GM19239 (cell line): ENCODE results near the gene NME1.

Source experiments
- DNase-seq: peaks from one replicate; pipeline ENCODE4 v3.0.0; 2011; ENCODE audit warnings: low spot score; ENCODE audit not compliant: insufficient read length
- FAIRE-seq: peaks from 2 replicates; lab custom pipeline; 2011; peaks lifted over from hg19 to GRCh38; lab: Jason Lieb, UNC

The NME1 gene

DNA sequence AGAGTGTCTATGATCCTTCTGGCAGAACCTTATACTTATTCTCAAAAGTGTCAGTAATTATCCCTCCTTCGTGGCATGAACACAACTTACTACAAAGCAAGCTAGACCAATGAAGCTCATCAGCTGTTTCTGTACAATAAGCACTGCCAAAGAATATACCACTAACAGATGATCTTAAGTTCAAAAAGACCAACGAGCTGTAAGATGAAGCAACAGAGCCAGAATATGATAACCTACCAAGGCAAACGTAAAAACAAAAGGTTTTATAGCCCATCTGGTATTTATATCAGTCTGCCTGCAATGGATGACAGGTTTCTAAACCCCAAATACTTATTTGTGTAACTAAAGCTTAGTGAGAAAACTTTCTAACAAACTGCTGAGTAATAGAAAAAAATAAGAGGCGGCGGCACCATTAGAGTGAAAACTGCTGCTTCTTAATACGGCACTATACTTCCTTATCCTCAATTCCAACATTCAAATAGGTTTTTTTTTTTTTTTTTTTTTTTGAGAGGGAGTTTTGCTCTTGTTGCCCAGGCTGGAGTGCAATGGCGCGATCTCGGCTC, 35.0 kb downstream of the NME1 start:
- DNase-seq (no peak), FAIRE-seq (no peak)

- no peak for FAIRE-seq
- DNase-seq: no peak
These were observed 35.8 kb downstream of the NME1 start for GRCh38 chr17:51189162-51189561.

- no peak for FAIRE-seq
- no peak for DNase-seq
These were observed 36.3 kb downstream of the NME1 start for GRCh38 chr17:51189628-51190027.

DNA sequence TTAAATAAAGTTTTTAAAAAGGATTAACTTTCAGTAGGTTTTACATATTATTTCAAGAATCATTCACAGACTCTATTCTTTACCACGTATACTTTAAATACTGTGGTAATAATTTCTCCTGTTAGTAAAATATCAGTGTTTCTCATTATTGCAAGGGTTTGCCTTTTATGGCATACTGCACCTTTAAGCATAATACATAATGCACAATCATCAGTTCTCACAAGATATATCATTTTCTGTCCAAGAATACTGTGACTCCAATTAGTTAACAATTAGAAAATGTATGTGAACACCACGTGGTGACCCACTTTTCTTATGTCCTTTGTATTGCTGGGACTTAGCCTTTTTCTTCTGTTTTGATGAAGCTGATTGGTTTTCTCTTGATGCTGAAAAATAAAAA, 38.5 kb downstream of the NME1 start:
- DNase-seq (no peak), FAIRE-seq (no peak)

DNA sequence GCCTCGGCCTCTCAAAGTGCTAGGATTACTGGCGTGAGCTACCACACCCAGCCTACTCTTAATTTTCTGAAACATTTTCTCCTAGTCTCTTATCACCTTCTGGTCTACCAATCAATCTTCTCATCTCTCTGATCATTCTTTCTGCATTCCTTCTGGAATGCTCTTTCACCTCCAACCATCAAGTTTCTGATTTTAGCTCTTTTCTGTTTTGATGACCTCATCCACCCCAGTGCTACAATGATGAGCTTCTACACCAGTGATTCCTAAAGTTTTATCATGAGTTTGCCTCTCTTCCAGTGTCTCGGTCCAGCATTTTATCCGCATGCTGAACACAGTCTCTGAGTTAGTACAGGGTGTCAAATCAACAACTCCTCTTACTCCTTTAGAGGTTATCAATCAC, 44.4 kb downstream of the NME1 start:
- FAIRE-seq (no peak), DNase-seq (no peak)

GRCh38 chr17:51200295-51200694, 46.9 kb downstream of the NME1 start:
- DNase-seq (no peak), FAIRE-seq (no peak)

GRCh38 chr17:51200846-51201245, 47.5 kb downstream of the NME1 start:
- no peak for FAIRE-seq
- no peak for DNase-seq

DNA sequence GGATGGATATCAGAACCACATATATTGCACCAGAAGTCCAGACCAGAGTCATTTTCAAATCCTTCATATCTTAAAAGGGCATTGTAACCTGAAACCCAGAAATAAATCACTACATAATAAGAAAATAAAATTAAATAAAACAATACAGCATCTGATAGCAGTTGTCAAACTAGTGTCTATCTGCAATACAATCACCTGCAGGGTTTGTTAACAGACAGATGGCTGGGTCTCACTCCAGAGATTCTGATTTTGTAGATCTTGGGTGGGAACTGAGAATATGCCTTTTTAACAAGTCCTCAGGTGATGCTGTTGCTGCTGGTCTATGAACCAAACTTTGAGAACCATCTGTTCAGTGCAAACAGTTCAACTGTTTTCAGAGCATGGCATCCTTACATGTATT, 50.5 kb downstream of the NME1 start:
- FAIRE-seq (no peak), DNase-seq (no peak)
